ENCODE results near the gene MSANTD3.
"Not testable (repeated sequence)": the region's sequence is repeated elsewhere in the genome, so short reads cannot be mapped to it uniquely, and the experiment has no call there.

The MSANTD3 gene

GRCh38 chr9:100426530-100427365 lies at the start of gene MSANTD3:
MSANTD3 (plus strand) TSS chr9:100427143; CDS start chr9:100441939, 14,796 bp downstream.
- peak; percentile 29 to 39 for DNase-seq (ENCODE audit: low read depth in 2 of 2)

GRCh38 chr9:100379862-100380261 lies 47.1 kb upstream of the MSANTD3 start:
- no peak for DNase-seq (ENCODE audit: low read depth in 2 of 2)

GRCh38 chr9:100392989-100393388 lies 34.0 kb upstream of the MSANTD3 start:
- not testable (repeated sequence) for DNase-seq (ENCODE audit: low read depth in 2 of 2)

GRCh38 chr9:100394032-100394695 lies 32.8 kb upstream of the MSANTD3 start:
- DNase-seq (ENCODE audit: low read depth in 2 of 2), result no peak

GRCh38 chr9:100394816-100395215 lies 32.1 kb upstream of the MSANTD3 start:
- no peak for DNase-seq (ENCODE audit: low read depth in 2 of 2)

GRCh38 chr9:100396769-100397168 lies 30.2 kb upstream of the MSANTD3 start:
- no peak for DNase-seq (ENCODE audit: low read depth in 2 of 2)

- no peak for DNase-seq (ENCODE audit: low read depth in 2 of 2)
Measured at GRCh38 chr9:100397529-100398266, 29.2 kb upstream of the MSANTD3 start.

- DNase-seq (ENCODE audit: low read depth in 2 of 2), result no peak
Measured at GRCh38 chr9:100401042-100401441, 25.9 kb upstream of the MSANTD3 start.

GRCh38 chr9:100406962-100407361 lies 20.0 kb upstream of the MSANTD3 start:
- no peak for DNase-seq (ENCODE audit: low read depth in 2 of 2)

- no peak for DNase-seq (ENCODE audit: low read depth in 2 of 2)
Measured at GRCh38 chr9:100408546-100409175, 18.3 kb upstream of the MSANTD3 start.

GRCh38 chr9:100409176-100409556 lies 17.8 kb upstream of the MSANTD3 start:
- DNase-seq (ENCODE audit: low read depth in 2 of 2), result no peak

- peak; percentile 65 to 77 for DNase-seq (ENCODE audit: low read depth in 2 of 2)
Measured at GRCh38 chr9:100411472-100412283, 15.3 kb upstream of the MSANTD3 start.

GRCh38 chr9:100413839-100414420 lies 13.0 kb upstream of the MSANTD3 start:
- no peak for DNase-seq (ENCODE audit: low read depth in 2 of 2)

GRCh38 chr9:100417815-100418214 lies 9.1 kb upstream of the MSANTD3 start:
- no peak for DNase-seq (ENCODE audit: low read depth in 2 of 2)

- DNase-seq (ENCODE audit: low read depth in 2 of 2), result no peak
Measured at GRCh38 chr9:100419166-100419565, 7.8 kb upstream of the MSANTD3 start.

- not testable (repeated sequence) for DNase-seq (ENCODE audit: low read depth in 2 of 2)
Measured at GRCh38 chr9:100421116-100421515, 5.8 kb upstream of the MSANTD3 start.

- DNase-seq (ENCODE audit: low read depth in 2 of 2), result no peak
Measured at GRCh38 chr9:100425758-100426157, 1.2 kb upstream of the MSANTD3 start.

- DNase-seq (ENCODE audit: low read depth in 2 of 2), result no peak
Measured at GRCh38 chr9:100426189-100426529, 784 bp upstream of the MSANTD3 start.

- DNase-seq (ENCODE audit: low read depth in 2 of 2), result peak in 1 of 2 donors; percentile 5
Measured at GRCh38 chr9:100427366-100428263, 672 bp downstream of the MSANTD3 start.
